OCI-LY1 (cell line): ENCODE data around the gene CEP85.

Source experiments
- H2AFZ ChIP-seq: fragments of 200-600 bp; sonication (generic), shearing (Covaris generic); 2 replicates; pipeline ENCODE4 v1.6.0; 2014; ENCODE audit warnings: antibody characterized with exemption, mild to moderate bottlenecking, low read length
- H3F3A ChIP-seq: fragments of 200-600 bp; sonication (generic), shearing (Covaris generic); 2 replicates; pipeline ENCODE4 v1.6.0; 2014; ENCODE audit warnings: mild to moderate bottlenecking, antibody characterized with exemption, low read length, moderate library complexity; ENCODE audit not compliant: insufficient read depth
- H3K27ac ChIP-seq: fragments of 200-600 bp; sonication (generic); 2 replicates; pipeline ENCODE4 v1.5.1; 2014; ENCODE audit warnings: low read length, mixed run types, mild to moderate bottlenecking, low read depth; ENCODE audit not compliant: poor library complexity, severe bottlenecking
- H3K27me3 ChIP-seq: fragments of 200-600 bp; sonication (generic); 2 replicates; pipeline ENCODE4 v1.6.0; 2014; ENCODE audit warnings: antibody characterized with exemption, mild to moderate bottlenecking, low read length, moderate library complexity; ENCODE audit not compliant: insufficient read depth
- H3K36me3 ChIP-seq: fragments of 200-600 bp; sonication (generic); 2 replicates; pipeline ENCODE4 v1.6.1; 2014; ENCODE audit warnings: mild to moderate bottlenecking, antibody characterized with exemption, low read length, moderate library complexity, mixed read lengths; ENCODE audit not compliant: insufficient read depth
- H3K4me1 ChIP-seq: fragments of 200-600 bp; sonication (generic); 2 replicates; pipeline ENCODE4 v1.5.1; 2014; ENCODE audit warnings: mild to moderate bottlenecking, low read length, moderate library complexity; ENCODE audit not compliant: insufficient read depth, severe bottlenecking
- H3K4me2 ChIP-seq: fragments of 200-600 bp; sonication (generic), shearing (Covaris generic); 2 replicates; pipeline ENCODE4 v1.6.1; 2014; ENCODE audit warnings: low read length
- H3K4me3 ChIP-seq: fragments of 200-600 bp; sonication (generic); 2 replicates; pipeline ENCODE4 v1.5.1; 2014; ENCODE audit warnings: low read length, low read depth, mild to moderate bottlenecking, mixed read lengths; ENCODE audit not compliant: poor library complexity, severe bottlenecking
- H3K79me2 ChIP-seq: fragments of 200-600 bp; shearing (Covaris generic); 2 replicates; pipeline ENCODE4 v1.6.1; 2016; ENCODE audit warnings: mixed run types, low read length, mixed read lengths; ENCODE audit not compliant: insufficient read depth
- H3K9ac ChIP-seq: fragments of 200-600 bp; sonication (generic), shearing (Covaris generic); 2 replicates; pipeline ENCODE4 v1.6.1; 2014; ENCODE audit warnings: mild to moderate bottlenecking, low read length, mixed read lengths
- H3K9me2 ChIP-seq: fragments of 200-600 bp; sonication (generic), shearing (Covaris generic); 2 replicates; pipeline ENCODE4 v1.6.1; 2014; ENCODE audit warnings: low read depth, mild to moderate bottlenecking, low read length, mixed read lengths
- H3K9me3 ChIP-seq: fragments of 200-600 bp; shearing (Covaris generic); 2 replicates; pipeline ENCODE4 v1.6.1; 2014; ENCODE audit warnings: low read length, mixed read lengths
- H4K20me1 ChIP-seq: fragments of 200-600 bp; sonication (generic), shearing (Covaris generic); 2 replicates; pipeline ENCODE4 v1.6.0; 2016; ENCODE audit warnings: mild to moderate bottlenecking, low read length; ENCODE audit not compliant: insufficient read depth
- CTCF ChIP-seq: fragments of 200-600 bp; sonication (generic), shearing (Covaris generic); IDR thresholded peaks from 2 replicates; pipeline ENCODE4 v1.5.1; 2017; ENCODE audit warnings: mild to moderate bottlenecking, antibody characterized with exemption, low read length, moderate library complexity, mixed read lengths
- EZH2 ChIP-seq: fragments of 200-600 bp; sonication (generic), shearing (Covaris generic); IDR thresholded peaks from 2 replicates; pipeline ENCODE4 v1.8.0; 2017; ENCODE audit warnings: borderline replicate concordance, mixed run types, mild to moderate bottlenecking, antibody characterized with exemption, low read length, moderate library complexity, mixed read lengths

The CEP85 gene

GRCh38 chr1:26318338-26319064, 84.5 kb downstream of the CEP85 start:
- H3K4me3 ChIP-seq: peak overlapping the region; percentile 84
- no peaks in the 10 kb centered on the region for H4K20me1 ChIP-seq
- no peaks in the 10 kb centered on the region; the same call in 1 of the 2 replicates for H3F3A ChIP-seq
- no peak overlapping the region for H2AFZ ChIP-seq
- no peaks in the 10 kb centered on the region for H3K9me3 ChIP-seq
- H3K9me2 ChIP-seq: no peaks in the 10 kb centered on the region
- peaks cover 72% of the 10 kb centered on the region for H3K4me1 ChIP-seq
- peak overlapping the region; percentile 97 for H3K27ac ChIP-seq
- peaks cover 40% of the 10 kb centered on the region for H3K36me3 ChIP-seq
- TF ChIP-seq EZH2: no peak
- no peak for TF ChIP-seq CTCF
- peak overlapping the region; percentile 92 for H3K9ac ChIP-seq
- no peaks in the 10 kb centered on the region for H3K27me3 ChIP-seq
- H3K4me2 ChIP-seq: peak overlapping the region; percentile 79
- H3K79me2 ChIP-seq: peaks cover 16% of the 10 kb centered on the region

GRCh38 chr1:26320896-26321295, 86.9 kb downstream of the CEP85 start:
- peaks cover 53% of the 10 kb centered on the region for H3K4me1 ChIP-seq
- H3K36me3 ChIP-seq: peaks cover 49% of the 10 kb centered on the region
- H3K27me3 ChIP-seq: no peaks in the 10 kb centered on the region
- H3K79me2 ChIP-seq: peaks cover 16% of the 10 kb centered on the region
- H3K9ac ChIP-seq: no peak overlapping the region; the same call in 1 of the 2 replicates
- H3K9me2 ChIP-seq: no peaks in the 10 kb centered on the region
- no peak overlapping the region for H3K4me3 ChIP-seq
- no peaks in the 10 kb centered on the region for H4K20me1 ChIP-seq
- H3F3A ChIP-seq: no peaks in the 10 kb centered on the region; the same call in 1 of the 2 replicates
- H3K27ac ChIP-seq: peak overlapping the region; percentile 97
- H2AFZ ChIP-seq: no peak overlapping the region
- H3K9me3 ChIP-seq: no peaks in the 10 kb centered on the region
- no peak for TF ChIP-seq CTCF
- TF ChIP-seq EZH2: no peak
- H3K4me2 ChIP-seq: peak overlapping the region; percentile 79

- H3K27me3 ChIP-seq: no peaks in the 10 kb centered on the region
- no peak overlapping the region for H3K4me3 ChIP-seq
- peaks cover 49% of the 10 kb centered on the region for H3K36me3 ChIP-seq
- peak overlapping the region; percentile 79; the same call in 1 of the 2 replicates for H3K4me2 ChIP-seq
- H3F3A ChIP-seq: no peaks in the 10 kb centered on the region; the same call in 1 of the 2 replicates
- peak overlapping the region; percentile 97 for H3K27ac ChIP-seq
- peaks cover 16% of the 10 kb centered on the region for H3K79me2 ChIP-seq
- peaks cover 47% of the 10 kb centered on the region for H3K4me1 ChIP-seq
- no peak overlapping the region for H2AFZ ChIP-seq
- H4K20me1 ChIP-seq: no peaks in the 10 kb centered on the region
- no peak for TF ChIP-seq EZH2
- TF ChIP-seq CTCF: peak; percentile 96
- no peaks in the 10 kb centered on the region for H3K9me3 ChIP-seq
- peak overlapping the region; percentile 36; the same call in 1 of the 2 replicates for H3K9ac ChIP-seq
- no peaks in the 10 kb centered on the region for H3K9me2 ChIP-seq
These were observed 87.5 kb downstream of the CEP85 start for GRCh38 chr1:26321315-26322041.
